ENCODE measurements around the gene UCKL1.
"Not testable (repeated sequence)": the region's sequence is repeated elsewhere in the genome, so short reads cannot be mapped to it uniquely, and the experiment has no call there.

UCKL1 gene

DNA sequence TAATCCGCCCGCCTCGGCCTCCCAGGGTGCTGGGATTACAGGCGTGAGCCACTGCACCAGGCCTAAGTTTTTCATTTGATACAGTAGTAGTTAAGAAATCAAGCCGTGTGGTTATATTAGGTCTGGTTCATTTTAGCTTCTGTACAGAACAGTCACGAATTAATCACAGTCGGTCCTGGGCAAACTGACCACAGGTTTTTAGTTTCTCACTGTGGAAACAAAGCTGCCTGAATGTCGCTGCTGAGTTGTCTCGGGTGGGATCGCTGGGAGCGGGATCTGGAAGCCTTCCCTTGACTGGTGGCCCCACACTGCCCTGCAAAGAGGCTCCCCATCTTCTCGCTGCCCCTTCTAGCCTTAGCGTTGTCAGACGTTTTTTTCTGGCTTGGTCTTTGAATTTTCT lies 18.6 kb downstream of the UCKL1 start:
- H3K9ac ChIP-seq (ENCODE audit: low read length) = no peak overlapping the region

DNA sequence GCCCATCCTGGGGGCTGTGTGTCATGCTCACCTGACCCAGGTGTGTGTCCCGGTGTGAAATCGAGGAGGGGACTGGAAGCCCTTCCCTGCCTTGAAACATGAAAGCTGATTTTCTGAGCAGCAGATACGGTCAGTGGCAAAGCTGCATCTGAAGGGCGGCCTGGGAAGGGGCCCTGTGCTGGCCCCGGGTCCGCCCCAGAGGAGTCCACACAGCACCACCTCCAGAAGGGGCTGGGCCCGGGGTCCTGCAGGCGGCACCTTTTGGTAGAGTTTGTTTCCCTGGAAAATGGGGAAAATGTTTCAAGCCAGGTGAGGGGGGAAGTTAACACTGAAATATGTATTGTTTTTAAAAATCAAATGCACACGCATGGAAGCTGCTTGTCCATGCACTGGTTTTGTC lies 20.8 kb downstream of the UCKL1 start:
- no peak overlapping the region for H3K27ac ChIP-seq (ENCODE audit: low read depth, low read length)
- no peaks in the 10 kb centered on the region for H3K27me3 ChIP-seq (ENCODE audit: control insufficient read depth in 1 of 2, insufficient read depth in 2 of 2, low read length in 2 of 2)
- no peak overlapping the region for H3K4me3 ChIP-seq (ENCODE audit: low read depth in 1 of 2, low read length in 2 of 2)
- H3K9me3 ChIP-seq (ENCODE audit: low read length) = no peaks in the 10 kb centered on the region
- H3K36me3 ChIP-seq (ENCODE audit: insufficient read depth, low read length) = peaks cover 38% of the 10 kb centered on the region
- H3K9ac ChIP-seq (ENCODE audit: low read length) = no peak overlapping the region
- H3K4me1 ChIP-seq (ENCODE audit: insufficient read depth, low read length) = no peaks in the 10 kb centered on the region

More for the DNA sequence above, 18.6 kb downstream of the UCKL1 start:
- Histone ChIP-seq H3K4me1 (ENCODE audit: insufficient read depth, low read length) (no peaks in the 10 kb centered on the region), H3K36me3 (ENCODE audit: insufficient read depth, low read length) (peaks cover 22% of the 10 kb centered on the region), H3K27ac (ENCODE audit: low read depth, low read length) (no peak overlapping the region), H3K27me3 (ENCODE audit: control insufficient read depth in 1 of 2, insufficient read depth in 2 of 2, low read length in 2 of 2) (no peaks in the 10 kb centered on the region), H3K9me3 (ENCODE audit: low read length) (no peaks in the 10 kb centered on the region), H3K4me3 (ENCODE audit: low read depth in 1 of 2, low read length in 2 of 2) (no peak overlapping the region)

DNA sequence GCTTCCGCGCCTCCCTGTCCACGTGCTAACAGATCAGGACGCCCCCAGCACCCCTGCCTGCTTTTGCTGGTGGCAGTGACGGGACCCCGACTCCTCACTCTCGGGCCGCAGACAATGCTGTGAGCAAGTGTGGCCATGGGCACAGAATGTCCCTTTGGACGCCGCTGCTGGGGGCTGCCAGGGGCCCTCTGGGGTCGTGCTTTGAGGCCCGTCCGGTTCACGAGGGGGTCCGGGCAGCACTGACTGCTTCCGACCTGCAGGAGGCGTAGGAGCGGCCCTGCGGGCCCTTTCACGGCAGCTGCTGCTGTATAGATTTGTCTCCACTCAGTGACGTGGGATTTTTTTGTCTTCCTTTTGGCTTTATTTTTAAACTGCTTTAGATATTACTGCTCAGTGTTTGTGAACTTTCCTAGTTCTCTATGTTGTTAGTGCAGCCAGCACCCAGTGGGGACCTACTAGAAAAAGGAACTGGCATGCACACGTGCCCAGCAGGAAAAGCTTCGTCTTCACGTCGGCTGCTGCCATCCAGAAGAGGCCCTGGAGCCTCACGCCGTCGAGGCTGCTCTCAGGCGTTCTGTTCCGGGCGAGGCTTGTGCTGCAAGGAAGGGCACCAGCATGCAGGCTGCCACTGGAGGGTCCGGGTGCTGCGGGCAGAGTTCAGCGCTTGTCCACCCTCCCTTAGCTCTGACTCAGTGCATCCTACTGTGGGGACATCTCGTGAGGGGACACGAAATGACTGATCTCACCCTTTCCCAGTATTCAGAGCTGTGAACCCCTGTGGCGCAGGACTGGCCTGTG lies 21.7 kb downstream of the UCKL1 start:
- no peaks in the 10 kb centered on the region for H3K4me1 ChIP-seq (ENCODE audit: insufficient read depth, low read length)
- no peak overlapping the region for H3K27ac ChIP-seq (ENCODE audit: low read depth, low read length)
- peaks cover 44% of the 10 kb centered on the region for H3K36me3 ChIP-seq (ENCODE audit: insufficient read depth, low read length)

DNA sequence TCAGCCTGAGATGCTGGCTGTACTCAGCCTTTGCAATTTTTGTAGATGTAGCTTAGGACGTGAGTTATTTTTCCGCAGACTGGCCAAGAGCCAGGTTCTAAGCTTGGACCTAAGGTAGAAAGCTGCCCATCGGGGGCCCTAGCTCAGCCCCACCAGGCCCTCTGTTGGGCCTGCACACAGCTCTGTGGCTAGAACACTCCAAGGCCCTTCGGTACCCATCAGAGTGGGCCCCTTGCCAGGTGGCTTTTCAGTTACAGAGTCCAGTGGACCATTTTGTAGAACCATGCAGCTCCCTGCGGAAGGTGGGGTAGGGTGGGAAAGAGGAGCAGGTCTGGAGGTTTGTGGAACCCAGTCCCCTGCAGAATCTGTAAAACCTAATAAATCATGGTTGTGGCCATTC lies 22.6 kb downstream of the UCKL1 start:
- no peaks in the 10 kb centered on the region for H3K27me3 ChIP-seq (ENCODE audit: control insufficient read depth in 1 of 2, insufficient read depth in 2 of 2, low read length in 2 of 2)
- no peak overlapping the region for H3K4me3 ChIP-seq (ENCODE audit: low read depth in 1 of 2, low read length in 2 of 2)
- no peak overlapping the region for H3K9ac ChIP-seq (ENCODE audit: low read length)
- peaks cover 53% of the 10 kb centered on the region for H3K36me3 ChIP-seq (ENCODE audit: insufficient read depth, low read length)
- no peaks in the 10 kb centered on the region for H3K9me3 ChIP-seq (ENCODE audit: low read length)
- no peaks in the 10 kb centered on the region for H3K4me1 ChIP-seq (ENCODE audit: insufficient read depth, low read length)
- H3K27ac ChIP-seq (ENCODE audit: low read depth, low read length) = no peak overlapping the region

More for the DNA sequence above, 21.7 kb downstream of the UCKL1 start:
- no peak overlapping the region for H3K9ac ChIP-seq (ENCODE audit: low read length)
- H3K27me3 ChIP-seq (ENCODE audit: control insufficient read depth in 1 of 2, insufficient read depth in 2 of 2, low read length in 2 of 2) = no peaks in the 10 kb centered on the region
- no peaks in the 10 kb centered on the region for H3K9me3 ChIP-seq (ENCODE audit: low read length)
- no peak overlapping the region for H3K4me3 ChIP-seq (ENCODE audit: low read depth in 1 of 2, low read length in 2 of 2)

DNA sequence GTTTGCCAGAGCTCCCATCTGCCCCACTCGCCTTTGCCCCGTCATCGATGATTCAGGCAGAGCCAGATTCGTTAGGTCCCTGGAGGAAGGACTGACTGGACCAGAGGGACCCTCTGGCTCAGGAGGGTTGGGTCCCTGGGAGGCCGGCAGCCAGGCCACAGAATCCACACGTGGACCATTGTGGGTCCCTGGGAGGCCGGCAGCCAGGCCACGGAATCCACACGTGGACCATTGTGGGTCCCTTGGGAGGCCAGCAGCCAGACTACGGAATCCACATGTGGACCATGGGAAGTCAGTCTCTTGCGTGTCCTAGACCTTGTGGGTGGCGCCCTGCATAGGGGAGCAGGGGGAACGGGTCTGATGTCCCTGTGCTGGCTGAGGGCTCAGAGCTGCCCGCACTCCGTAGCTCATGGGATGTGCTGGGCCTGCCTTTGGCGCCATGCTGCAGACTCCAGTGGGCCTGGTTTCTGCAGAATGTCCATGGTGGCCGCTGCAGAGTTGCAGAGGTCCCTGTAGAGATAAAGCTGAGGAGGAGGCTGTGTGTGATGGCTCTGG lies 23.5 kb downstream of the UCKL1 start:
- Histone ChIP-seq H3K27ac (ENCODE audit: low read depth, low read length) (no peak overlapping the region), H3K4me1 (ENCODE audit: insufficient read depth, low read length) (no peaks in the 10 kb centered on the region), H3K36me3 (ENCODE audit: insufficient read depth, low read length) (peaks cover 60% of the 10 kb centered on the region)

DNA sequence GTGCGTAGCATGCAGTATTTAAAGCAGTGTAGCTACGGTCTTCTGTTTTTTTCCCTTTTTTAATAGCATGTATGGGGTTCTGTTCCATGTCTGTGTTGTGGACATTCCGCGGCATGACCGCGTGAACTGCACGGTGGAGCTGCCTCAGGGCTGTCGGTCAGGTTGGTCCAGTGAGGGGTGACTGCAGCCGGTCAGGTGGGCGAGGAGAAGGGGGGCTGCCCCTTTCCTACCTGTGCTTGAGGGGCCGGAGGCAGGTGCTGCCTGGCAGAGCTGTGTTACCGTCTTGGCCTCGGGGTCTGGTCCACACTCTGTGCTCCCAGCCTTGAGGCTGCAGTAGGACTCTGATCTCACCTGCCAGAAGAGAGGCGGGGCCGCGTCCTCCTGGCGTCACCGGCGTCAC lies 24.5 kb downstream of the UCKL1 start:
- H3K4me1 ChIP-seq (ENCODE audit: insufficient read depth, low read length) = no peaks in the 10 kb centered on the region
- peaks cover 60% of the 10 kb centered on the region for H3K36me3 ChIP-seq (ENCODE audit: insufficient read depth, low read length)

More for the DNA sequence above, 23.5 kb downstream of the UCKL1 start:
- H3K4me3 ChIP-seq (ENCODE audit: low read depth in 1 of 2, low read length in 2 of 2) = no peak overlapping the region
- no peaks in the 10 kb centered on the region for H3K27me3 ChIP-seq (ENCODE audit: control insufficient read depth in 1 of 2, insufficient read depth in 2 of 2, low read length in 2 of 2)
- H3K9ac ChIP-seq (ENCODE audit: low read length) = no peak overlapping the region
- no peaks in the 10 kb centered on the region for H3K9me3 ChIP-seq (ENCODE audit: low read length)

DNA sequence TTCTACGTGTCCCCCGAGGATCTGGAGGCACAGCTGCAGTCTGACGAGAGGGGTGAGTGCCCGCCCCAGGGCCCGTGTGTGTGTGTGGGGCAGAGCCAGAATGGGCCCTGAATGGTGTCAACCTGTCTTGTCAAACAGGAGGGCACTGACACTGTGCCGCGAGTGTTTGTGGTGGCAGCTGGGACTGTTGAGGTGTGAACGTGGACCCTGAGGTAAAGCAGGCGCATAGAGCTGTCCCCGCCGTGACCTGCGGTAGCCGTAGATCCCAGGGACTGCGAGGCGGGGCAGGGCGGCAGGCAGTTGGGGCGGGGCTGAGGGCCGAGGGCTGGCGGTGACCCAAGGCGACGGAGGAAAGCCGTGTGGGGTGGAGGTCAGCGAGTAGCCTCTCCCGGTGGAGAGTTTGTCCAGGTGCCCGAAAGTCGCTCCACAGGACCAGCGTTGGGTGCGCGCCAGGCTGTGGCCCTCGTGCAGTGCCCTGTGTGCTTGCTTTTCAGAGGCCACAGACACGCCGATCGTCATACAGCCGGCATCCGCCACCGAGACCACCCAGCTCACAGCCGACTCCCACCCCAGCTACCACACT lies 25.2 kb downstream of the UCKL1 start:
- Histone ChIP-seq H3K36me3 (ENCODE audit: insufficient read depth, low read length) (peaks cover 67% of the 10 kb centered on the region), H3K4me3 (ENCODE audit: low read depth in 1 of 2, low read length in 2 of 2) (no peak overlapping the region), H3K9ac (ENCODE audit: low read length) (no peak overlapping the region)

More for the DNA sequence above, 24.5 kb downstream of the UCKL1 start:
- no peak overlapping the region for H3K9ac ChIP-seq (ENCODE audit: low read length)
- no peaks in the 10 kb centered on the region for H3K9me3 ChIP-seq (ENCODE audit: low read length)
- H3K4me3 ChIP-seq (ENCODE audit: low read depth in 1 of 2, low read length in 2 of 2) = no peak overlapping the region
- H3K27me3 ChIP-seq (ENCODE audit: control insufficient read depth in 1 of 2, insufficient read depth in 2 of 2, low read length in 2 of 2) = no peaks in the 10 kb centered on the region
- no peak overlapping the region for H3K27ac ChIP-seq (ENCODE audit: low read depth, low read length)

DNA sequence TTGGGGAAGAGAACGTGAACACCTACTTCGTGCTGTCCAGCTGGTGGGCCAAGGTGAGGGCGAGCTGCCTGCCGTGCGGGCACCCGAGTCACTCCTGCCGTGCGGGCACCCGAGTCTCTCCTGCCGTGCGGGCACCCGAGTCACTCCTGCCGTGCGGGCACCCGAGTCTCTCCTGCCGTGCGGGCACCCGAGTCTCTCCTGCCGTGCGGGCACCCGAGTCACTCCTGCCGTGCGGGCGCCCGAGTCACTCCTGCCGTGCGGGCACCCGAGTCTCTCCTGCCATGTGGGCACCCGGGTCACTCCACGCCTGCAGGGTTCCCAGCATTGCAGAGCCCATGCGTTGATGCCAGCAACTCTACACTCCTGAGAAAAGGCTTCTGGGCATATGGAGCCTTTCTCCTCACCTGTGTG lies 26.7 kb downstream of the UCKL1 start:
- H3K4me3 ChIP-seq (ENCODE audit: low read depth in 1 of 2, low read length in 2 of 2); H3K9ac ChIP-seq (ENCODE audit: low read length); H3K27ac ChIP-seq (ENCODE audit: low read depth, low read length); H3K9me3 ChIP-seq (ENCODE audit: low read length); H3K4me1 ChIP-seq (ENCODE audit: insufficient read depth, low read length); H3K27me3 ChIP-seq (ENCODE audit: control insufficient read depth in 1 of 2, insufficient read depth in 2 of 2, low read length in 2 of 2): not testable (repeated sequence)
- peaks cover 54% of the 10 kb centered on the region for H3K36me3 ChIP-seq (ENCODE audit: insufficient read depth, low read length)

More for the DNA sequence above, 25.2 kb downstream of the UCKL1 start:
- Histone ChIP-seq H3K27me3 (ENCODE audit: control insufficient read depth in 1 of 2, insufficient read depth in 2 of 2, low read length in 2 of 2) (no peaks in the 10 kb centered on the region), H3K9me3 (ENCODE audit: low read length) (no peaks in the 10 kb centered on the region), H3K27ac (ENCODE audit: low read depth, low read length) (no peak overlapping the region), H3K4me1 (ENCODE audit: insufficient read depth, low read length) (no peaks in the 10 kb centered on the region)

DNA sequence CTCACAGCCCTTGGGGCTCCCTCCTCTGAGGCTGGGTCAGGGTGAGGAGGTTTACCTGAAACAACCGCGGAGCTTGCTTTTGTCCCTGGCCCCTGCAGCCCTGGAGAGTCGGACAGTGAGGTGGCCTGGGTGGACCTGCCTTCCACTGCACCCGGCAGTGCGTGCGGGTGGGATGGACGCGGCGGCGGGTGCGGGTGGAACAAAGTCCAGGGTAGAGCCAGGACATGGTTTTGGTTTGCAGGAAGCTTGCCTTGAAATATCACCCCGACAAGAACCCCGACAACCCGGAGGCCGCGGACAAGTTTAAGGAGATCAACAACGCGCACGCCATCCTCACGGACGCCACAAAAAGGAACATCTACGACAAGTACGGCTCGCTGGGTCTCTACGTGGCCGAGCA lies 27.1 kb downstream of the UCKL1 start:
- Histone ChIP-seq H3K9ac (ENCODE audit: low read length) (no peak overlapping the region), H3K27me3 (ENCODE audit: control insufficient read depth in 1 of 2, insufficient read depth in 2 of 2, low read length in 2 of 2) (no peaks in the 10 kb centered on the region), H3K9me3 (ENCODE audit: low read length) (no peaks in the 10 kb centered on the region), H3K4me1 (ENCODE audit: insufficient read depth, low read length) (no peaks in the 10 kb centered on the region), H3K27ac (ENCODE audit: low read depth, low read length) (no peak overlapping the region), H3K4me3 (ENCODE audit: low read depth in 1 of 2, low read length in 2 of 2) (no peak overlapping the region), H3K36me3 (ENCODE audit: insufficient read depth, low read length) (peaks cover 52% of the 10 kb centered on the region)

DNA sequence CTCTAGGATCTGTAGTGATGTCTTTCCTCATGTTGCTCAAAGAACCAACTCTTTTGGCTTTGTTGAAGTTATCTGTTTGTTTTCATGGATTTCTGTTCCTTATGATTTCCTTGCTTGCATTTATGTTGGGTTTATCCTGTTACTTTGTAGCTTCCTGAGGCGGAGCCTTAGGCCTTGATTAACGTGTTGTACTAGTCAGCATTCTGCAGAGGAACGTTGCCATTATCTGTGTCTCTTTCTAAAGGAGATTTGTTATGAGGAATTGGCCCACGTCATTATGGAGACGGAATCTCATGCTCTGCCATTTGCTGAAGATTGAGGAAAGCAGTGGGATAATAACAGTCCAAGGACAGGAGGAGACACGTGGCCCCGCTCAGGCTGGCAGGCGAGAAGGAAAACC lies 29.9 kb downstream of the UCKL1 start:
- Histone ChIP-seq H3K27ac (ENCODE audit: low read depth, low read length) (no peak overlapping the region), H3K27me3 (ENCODE audit: control insufficient read depth in 1 of 2, insufficient read depth in 2 of 2, low read length in 2 of 2) (no peaks in the 10 kb centered on the region), H3K9me3 (ENCODE audit: low read length) (no peaks in the 10 kb centered on the region), H3K4me1 (ENCODE audit: insufficient read depth, low read length) (no peaks in the 10 kb centered on the region), H3K4me3 (ENCODE audit: low read depth in 1 of 2, low read length in 2 of 2) (no peak overlapping the region), H3K36me3 (ENCODE audit: insufficient read depth, low read length) (peaks cover 35% of the 10 kb centered on the region), H3K9ac (ENCODE audit: low read length) (no peak overlapping the region)

DNA sequence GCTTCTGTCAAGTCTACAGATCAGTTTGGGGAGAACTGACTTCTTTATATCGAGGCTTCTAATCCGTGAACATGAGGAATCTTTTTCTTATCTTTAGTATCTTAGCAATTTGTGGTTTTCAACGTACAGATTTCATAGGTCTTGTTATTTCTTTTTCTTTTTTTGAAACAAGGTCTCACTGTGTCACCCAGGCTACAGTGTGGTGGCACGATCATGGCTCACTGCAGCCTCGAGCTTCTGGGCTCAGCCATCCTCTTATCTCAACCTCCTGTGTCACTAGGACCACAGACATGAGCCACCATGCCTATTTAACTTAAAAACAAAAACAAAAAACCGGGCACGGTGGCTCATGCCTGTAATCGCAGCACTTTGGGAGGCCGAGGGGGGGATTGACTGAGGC lies 32.0 kb downstream of the UCKL1 start:
- Histone ChIP-seq H3K27me3 (ENCODE audit: control insufficient read depth in 1 of 2, insufficient read depth in 2 of 2, low read length in 2 of 2) (no peaks in the 10 kb centered on the region), H3K4me1 (ENCODE audit: insufficient read depth, low read length) (no peaks in the 10 kb centered on the region), H3K27ac (ENCODE audit: low read depth, low read length) (no peak overlapping the region), H3K9ac (ENCODE audit: low read length) (no peak overlapping the region), H3K9me3 (ENCODE audit: low read length) (no peaks in the 10 kb centered on the region), H3K36me3 (ENCODE audit: insufficient read depth, low read length) (peaks cover 21% of the 10 kb centered on the region), H3K4me3 (ENCODE audit: low read depth in 1 of 2, low read length in 2 of 2) (no peak overlapping the region)
